Nephron progenitor cell (in vitro differentiated cells): ENCODE results near the gene COL28A1.
"Not testable (repeated sequence)": the region's sequence is repeated elsewhere in the genome, so short reads cannot be mapped to it uniquely, and the experiment has no call there.

ENCODE experiments used
- DNase-seq: peaks from one replicate; pipeline ENCODE4 v3.0.0; 2021
- H3K27ac Mint-ChIP-seq: 2 replicates; pipeline ENCODE4 v1.8.0; 2021; ENCODE audit warnings: mild to moderate bottlenecking, moderate library complexity, mixed read lengths
- H3K27me3 Mint-ChIP-seq: 2 replicates; pipeline ENCODE4 v1.8.0; 2021; ENCODE audit warnings: mild to moderate bottlenecking, low read depth, mixed read lengths; ENCODE audit not compliant: poor library complexity
- H3K36me3 Mint-ChIP-seq: 2 replicates; pipeline ENCODE4 v1.8.0; 2021; ENCODE audit warnings: low read depth, mixed read lengths
- H3K4me1 Mint-ChIP-seq: 2 replicates; pipeline ENCODE4 v1.8.0; 2021; ENCODE audit warnings: mixed read lengths
- H3K4me3 Mint-ChIP-seq: 2 replicates; pipeline ENCODE4 v1.8.0; 2021; ENCODE audit warnings: mild to moderate bottlenecking, moderate library complexity, mixed read lengths
- H3K9me3 Mint-ChIP-seq: 2 replicates; pipeline ENCODE4 v1.8.0; 2021; ENCODE audit warnings: mild to moderate bottlenecking, moderate library complexity, mixed read lengths
- TF ChIP-seq, protein P1 (sequence below): fragments of 200-600 bp; sonication (generic); IDR thresholded peaks from 2 replicates; pipeline ENCODE4 v1.5.0; 2021; ENCODE audit warnings: antibody characterized with exemption

The COL28A1 gene

DNA sequence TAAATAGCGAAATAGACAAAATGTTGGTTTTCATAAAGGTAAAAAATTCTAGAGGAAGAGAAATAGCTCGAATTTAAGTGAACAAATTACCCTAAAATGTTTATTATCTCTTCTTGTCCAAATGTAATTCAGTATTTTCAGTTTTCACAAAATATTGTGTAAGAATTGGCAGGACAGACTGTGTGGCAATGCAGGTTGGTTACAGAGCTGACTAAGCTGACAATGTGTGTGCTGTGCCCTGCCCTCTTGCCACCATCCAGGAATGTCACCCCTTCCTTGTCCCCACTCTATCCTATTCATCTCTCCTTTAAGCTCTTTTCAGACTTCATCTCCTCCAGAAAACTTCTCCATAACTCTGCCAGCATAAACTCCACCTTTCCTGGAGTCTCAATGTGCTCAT is 46.1 kb downstream of the COL28A1 start:
- Mint-ChIP-seq H3K36me3 (no peaks in the 10 kb centered on the region), H3K9me3 (peaks cover 32% of the 10 kb centered on the region), H3K27me3 (no peaks in the 10 kb centered on the region), H3K4me3 (no peak overlapping the region), H3K27ac (no peak overlapping the region), H3K4me1 (no peaks in the 10 kb centered on the region)
- DNase-seq: no peak
- TF ChIP-seq, protein P1, sequence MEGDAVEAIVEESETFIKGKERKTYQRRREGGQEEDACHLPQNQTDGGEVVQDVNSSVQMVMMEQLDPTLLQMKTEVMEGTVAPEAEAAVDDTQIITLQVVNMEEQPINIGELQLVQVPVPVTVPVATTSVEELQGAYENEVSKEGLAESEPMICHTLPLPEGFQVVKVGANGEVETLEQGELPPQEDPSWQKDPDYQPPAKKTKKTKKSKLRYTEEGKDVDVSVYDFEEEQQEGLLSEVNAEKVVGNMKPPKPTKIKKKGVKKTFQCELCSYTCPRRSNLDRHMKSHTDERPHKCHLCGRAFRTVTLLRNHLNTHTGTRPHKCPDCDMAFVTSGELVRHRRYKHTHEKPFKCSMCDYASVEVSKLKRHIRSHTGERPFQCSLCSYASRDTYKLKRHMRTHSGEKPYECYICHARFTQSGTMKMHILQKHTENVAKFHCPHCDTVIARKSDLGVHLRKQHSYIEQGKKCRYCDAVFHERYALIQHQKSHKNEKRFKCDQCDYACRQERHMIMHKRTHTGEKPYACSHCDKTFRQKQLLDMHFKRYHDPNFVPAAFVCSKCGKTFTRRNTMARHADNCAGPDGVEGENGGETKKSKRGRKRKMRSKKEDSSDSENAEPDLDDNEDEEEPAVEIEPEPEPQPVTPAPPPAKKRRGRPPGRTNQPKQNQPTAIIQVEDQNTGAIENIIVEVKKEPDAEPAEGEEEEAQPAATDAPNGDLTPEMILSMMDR: no peak

DNA sequence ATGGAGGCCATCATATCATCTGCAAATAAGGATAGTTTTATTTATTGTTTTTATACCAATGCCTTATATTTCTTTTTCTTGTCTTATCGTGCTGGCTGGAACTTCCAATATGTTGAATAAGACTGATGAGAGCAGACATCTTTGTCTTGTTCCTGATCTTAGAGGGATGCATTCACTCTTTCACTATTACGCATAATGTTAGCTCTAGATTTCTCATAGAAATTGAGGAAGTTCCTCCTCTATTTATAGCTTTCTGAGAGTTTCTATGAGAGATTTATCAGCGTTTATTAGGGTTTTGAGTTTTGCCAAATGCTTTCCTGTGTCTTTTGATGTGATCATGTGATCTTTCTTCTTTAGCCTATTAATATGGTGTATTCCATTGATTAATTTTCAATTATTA is 49.3 kb downstream of the COL28A1 start:
- no peak for DNase-seq
- H3K9me3 Mint-ChIP-seq: peaks cover 37% of the 10 kb centered on the region
- H3K27me3 Mint-ChIP-seq: no peaks in the 10 kb centered on the region
- no peaks in the 10 kb centered on the region for H3K4me1 Mint-ChIP-seq
- no peak overlapping the region for H3K4me3 Mint-ChIP-seq
- no peak overlapping the region for H3K27ac Mint-ChIP-seq
- H3K36me3 Mint-ChIP-seq: peaks cover 4% of the 10 kb centered on the region
- TF ChIP-seq, protein P1: no peak

GRCh38 chr7:7484072-7484471 is 51.6 kb downstream of the COL28A1 start:
- no peak for DNase-seq
- Mint-ChIP-seq H3K27me3 (no peaks in the 10 kb centered on the region), H3K4me1 (no peaks in the 10 kb centered on the region), H3K36me3 (peaks cover 4% of the 10 kb centered on the region), H3K27ac (no peak overlapping the region), H3K9me3 (peaks cover 37% of the 10 kb centered on the region), H3K4me3 (no peak overlapping the region)
- TF ChIP-seq, protein P1: no peak

- TF ChIP-seq, protein P1: no peak
- H3K27ac Mint-ChIP-seq: no peak overlapping the region
- peaks cover 31% of the 10 kb centered on the region for H3K9me3 Mint-ChIP-seq
- no peak overlapping the region for H3K4me3 Mint-ChIP-seq
- DNase-seq: no peak
- H3K27me3 Mint-ChIP-seq: no peaks in the 10 kb centered on the region
- H3K4me1 Mint-ChIP-seq: no peaks in the 10 kb centered on the region
- H3K36me3 Mint-ChIP-seq: peaks cover 4% of the 10 kb centered on the region
These were observed 53.9 kb downstream of the COL28A1 start for GRCh38 chr7:7481802-7482201.

- DNase-seq: no peak
- H3K27ac Mint-ChIP-seq: no peak overlapping the region
- no peaks in the 10 kb centered on the region for H3K4me1 Mint-ChIP-seq
- no peaks in the 10 kb centered on the region for H3K27me3 Mint-ChIP-seq
- peaks cover 10% of the 10 kb centered on the region for H3K9me3 Mint-ChIP-seq
- peaks cover 4% of the 10 kb centered on the region for H3K36me3 Mint-ChIP-seq
- TF ChIP-seq, protein P1: no peak
- no peak overlapping the region for H3K4me3 Mint-ChIP-seq
These were observed 56.3 kb downstream of the COL28A1 start for GRCh38 chr7:7479275-7479805.

- Mint-ChIP-seq H3K4me3 (no peak overlapping the region), H3K36me3 (no peaks in the 10 kb centered on the region), H3K9me3 (peaks cover 7% of the 10 kb centered on the region), H3K4me1 (no peaks in the 10 kb centered on the region), H3K27ac (no peak overlapping the region), H3K27me3 (no peaks in the 10 kb centered on the region)
- TF ChIP-seq, protein P1: no peak
- DNase-seq: no peak
These were observed 57.1 kb downstream of the COL28A1 start for GRCh38 chr7:7478569-7478968.

DNA sequence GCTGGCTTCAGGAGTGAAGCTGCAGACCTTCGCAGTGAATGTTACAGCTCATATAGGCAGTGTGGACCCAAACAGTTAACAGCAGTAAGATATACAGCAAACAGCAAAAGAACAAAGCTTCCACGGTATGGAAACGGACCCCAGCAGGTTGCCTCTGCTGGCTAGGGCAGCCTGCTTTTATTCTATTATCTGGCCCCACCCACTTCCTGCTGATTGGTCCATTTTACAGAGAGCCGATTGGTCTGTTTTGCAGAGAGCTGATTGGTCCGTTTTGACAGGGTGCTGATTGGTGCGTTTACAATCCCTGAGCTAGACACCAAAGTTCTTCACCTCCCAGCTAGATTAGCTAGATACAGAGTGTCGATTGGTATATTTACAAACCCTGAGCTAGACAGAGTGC is 58.0 kb downstream of the COL28A1 start:
- not testable (repeated sequence) for H3K4me1 Mint-ChIP-seq

More for the DNA sequence above, 58.0 kb downstream of the COL28A1 start:
- peaks cover 14% of the 10 kb centered on the region for H3K9me3 Mint-ChIP-seq
- not testable (repeated sequence) for H3K27ac Mint-ChIP-seq, H3K36me3 Mint-ChIP-seq, DNase-seq, H3K4me3 Mint-ChIP-seq, H3K27me3 Mint-ChIP-seq
